Measurements from ENCODE around the gene RDH12.

RDH12 gene

GRCh38 chr14:67746927-67747326 lies 45.2 kb downstream of the RDH12 start:
- no peak for DNase-seq (ENCODE audit: low read depth in 3 of 3, low spot score in 1 of 3)

GRCh38 chr14:67748312-67748711 lies 46.6 kb downstream of the RDH12 start:
- DNase-seq (ENCODE audit: low read depth in 3 of 3, low spot score in 1 of 3), result no peak

- DNase-seq (ENCODE audit: low read depth in 3 of 3, low spot score in 1 of 3), result no peak
Observed at GRCh38 chr14:67749341-67750084, 47.8 kb downstream of the RDH12 start.

- DNase-seq (ENCODE audit: low read depth in 3 of 3, low spot score in 1 of 3), result no peak
Observed at GRCh38 chr14:67756496-67756895, 54.8 kb downstream of the RDH12 start.

- no peak for DNase-seq (ENCODE audit: low read depth in 3 of 3, low spot score in 1 of 3)
Observed at GRCh38 chr14:67757175-67757574, 55.5 kb downstream of the RDH12 start.

- no peak for DNase-seq (ENCODE audit: low read depth in 3 of 3, low spot score in 1 of 3)
Observed at GRCh38 chr14:67759916-67760315, 58.2 kb downstream of the RDH12 start.

- no peak for DNase-seq (ENCODE audit: low read depth in 3 of 3, low spot score in 1 of 3)
Observed at GRCh38 chr14:67762051-67762450, 60.4 kb downstream of the RDH12 start.

- DNase-seq (ENCODE audit: low read depth in 3 of 3, low spot score in 1 of 3), result no peak
Observed at GRCh38 chr14:67763158-67763822, 61.6 kb downstream of the RDH12 start.

- no peak for DNase-seq (ENCODE audit: low read depth in 3 of 3, low spot score in 1 of 3)
Observed at GRCh38 chr14:67764496-67764895, 62.8 kb downstream of the RDH12 start.

GRCh38 chr14:67765192-67765834 lies 63.6 kb downstream of the RDH12 start:
- no peak for DNase-seq (ENCODE audit: low read depth in 3 of 3, low spot score in 1 of 3)

GRCh38 chr14:67766035-67766680 lies 64.5 kb downstream of the RDH12 start:
- DNase-seq (ENCODE audit: low read depth in 3 of 3, low spot score in 1 of 3), result no peak

GRCh38 chr14:67768219-67768618 lies 66.5 kb downstream of the RDH12 start:
- DNase-seq (ENCODE audit: low read depth in 3 of 3, low spot score in 1 of 3), result no peak

GRCh38 chr14:67773844-67774377 lies 72.2 kb downstream of the RDH12 start:
- no peak for DNase-seq (ENCODE audit: low read depth in 3 of 3, low spot score in 1 of 3)

- no peak for DNase-seq (ENCODE audit: low read depth in 3 of 3, low spot score in 1 of 3)
Observed at GRCh38 chr14:67776653-67777322, 75.1 kb downstream of the RDH12 start.

- DNase-seq (ENCODE audit: low read depth in 3 of 3, low spot score in 1 of 3), result no peak
Observed at GRCh38 chr14:67778792-67779191, 77.1 kb downstream of the RDH12 start.

- DNase-seq (ENCODE audit: low read depth in 3 of 3, low spot score in 1 of 3), result no peak
Observed at GRCh38 chr14:67782090-67782489, 80.4 kb downstream of the RDH12 start.

All from stimulated activated CD4-positive, alpha-beta T cell treated with anti-CD3 and anti-CD28 coated beads, TNF-alpha, amount 100 ng/mL, for 1 hour (primary cell).